ENCODE measurements around the gene RPGRIP1.
"Not testable (repeated sequence)": the region's sequence is repeated elsewhere in the genome, so short reads cannot be mapped to it uniquely, and the experiment has no call there.

DNA sequence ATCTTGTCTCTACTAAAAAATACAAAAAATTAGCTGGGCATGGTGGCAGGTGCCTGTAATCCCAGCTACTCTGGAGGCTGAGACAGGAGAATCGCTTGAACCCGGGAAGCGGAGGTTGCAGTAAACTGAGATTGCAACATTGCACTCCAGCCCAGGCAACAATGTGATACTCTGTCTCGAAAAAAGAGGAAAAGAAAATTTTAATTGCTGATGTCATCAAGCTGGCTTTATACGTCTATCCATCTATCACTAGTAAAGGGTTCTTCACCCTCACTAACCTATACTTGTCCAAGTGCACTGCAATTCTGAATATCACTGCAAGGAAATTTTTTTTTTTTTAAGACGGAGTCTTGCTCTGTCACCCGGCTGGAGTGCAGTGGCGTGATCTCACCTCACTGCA is 2.0 kb downstream of the RPGRIP1 start:
- TF ChIP-seq, protein P1, sequence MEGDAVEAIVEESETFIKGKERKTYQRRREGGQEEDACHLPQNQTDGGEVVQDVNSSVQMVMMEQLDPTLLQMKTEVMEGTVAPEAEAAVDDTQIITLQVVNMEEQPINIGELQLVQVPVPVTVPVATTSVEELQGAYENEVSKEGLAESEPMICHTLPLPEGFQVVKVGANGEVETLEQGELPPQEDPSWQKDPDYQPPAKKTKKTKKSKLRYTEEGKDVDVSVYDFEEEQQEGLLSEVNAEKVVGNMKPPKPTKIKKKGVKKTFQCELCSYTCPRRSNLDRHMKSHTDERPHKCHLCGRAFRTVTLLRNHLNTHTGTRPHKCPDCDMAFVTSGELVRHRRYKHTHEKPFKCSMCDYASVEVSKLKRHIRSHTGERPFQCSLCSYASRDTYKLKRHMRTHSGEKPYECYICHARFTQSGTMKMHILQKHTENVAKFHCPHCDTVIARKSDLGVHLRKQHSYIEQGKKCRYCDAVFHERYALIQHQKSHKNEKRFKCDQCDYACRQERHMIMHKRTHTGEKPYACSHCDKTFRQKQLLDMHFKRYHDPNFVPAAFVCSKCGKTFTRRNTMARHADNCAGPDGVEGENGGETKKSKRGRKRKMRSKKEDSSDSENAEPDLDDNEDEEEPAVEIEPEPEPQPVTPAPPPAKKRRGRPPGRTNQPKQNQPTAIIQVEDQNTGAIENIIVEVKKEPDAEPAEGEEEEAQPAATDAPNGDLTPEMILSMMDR (IDR thresholded peaks at IDR 0.05), result not testable (repeated sequence)
- not testable (repeated sequence) for TF ChIP-seq ZFX (IDR thresholded peaks at IDR 0.05; ENCODE audit: borderline replicate concordance)
